ENCODE measurements around the gene CDK5RAP2. TPM values are rescaled to one million over a fixed set of nuclear protein-coding genes. Genes with fewer than 3 reads are reported as not detected.

Gene CDK5RAP2
- total RNA-seq, 1 donor from 2014 or later: 76.8 TPM

DNA sequence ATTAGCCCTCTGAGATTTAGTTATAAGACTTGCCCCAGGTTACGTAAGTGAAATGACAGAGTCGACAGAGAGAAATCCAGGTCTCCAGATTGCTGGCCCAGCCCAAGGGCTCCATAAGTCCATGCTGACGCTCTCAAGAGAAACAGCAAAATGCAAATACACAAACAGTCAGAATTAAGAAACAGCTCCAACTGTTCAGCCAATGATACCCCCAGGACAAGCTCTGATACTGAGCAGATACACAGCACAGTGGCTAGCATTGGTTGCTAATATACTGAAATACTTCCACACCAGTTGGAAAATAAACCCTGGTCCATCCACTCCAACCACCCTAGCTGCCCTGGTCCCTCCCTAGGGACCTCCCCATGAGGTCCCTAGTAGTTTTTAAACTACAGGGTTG, 94.2 kb downstream of the CDK5RAP2 start:
- H3K9me3 Mint-ChIP-seq (ENCODE audit: low read depth): no peaks in the 10 kb centered on the region
- H3K4me3 Mint-ChIP-seq (ENCODE audit: low read depth): no peak overlapping the region
- H3K36me3 Mint-ChIP-seq (ENCODE audit: insufficient read depth): peaks cover 27% of the 10 kb centered on the region
- H3K27ac Mint-ChIP-seq: no peak overlapping the region
- TF ChIP-seq CTCF (IDR thresholded peaks at IDR 0.05; ENCODE audit: unreplicated experiment): no peak
- H3K27me3 Mint-ChIP-seq: no peaks in the 10 kb centered on the region
- no peak for DNase-seq (ENCODE audit: low spot score, unreplicated experiment)
- peaks cover 5% of the 10 kb centered on the region for H3K4me1 Mint-ChIP-seq (ENCODE audit: low read depth)

DNA sequence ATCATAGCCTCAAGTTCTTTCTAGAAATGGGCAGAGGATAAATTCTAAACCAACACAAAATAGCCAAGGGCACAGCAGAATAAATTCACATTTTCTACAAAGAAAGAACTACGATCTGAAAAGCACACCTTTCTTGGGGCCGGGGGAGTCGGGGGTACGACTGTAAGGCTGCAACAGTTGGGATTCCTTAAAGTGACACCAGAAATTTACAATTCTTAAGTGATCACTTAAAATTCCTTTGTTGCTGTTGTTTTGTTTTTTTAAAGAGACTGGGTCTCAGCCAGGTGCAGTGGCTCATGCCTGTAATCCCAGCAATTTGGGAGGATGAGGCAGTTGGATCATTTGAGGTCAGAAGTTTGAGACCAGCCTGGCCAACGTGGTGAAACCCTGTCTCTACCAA, 95.8 kb downstream of the CDK5RAP2 start:
- Mint-ChIP-seq H3K36me3 (ENCODE audit: insufficient read depth) (peaks cover 19% of the 10 kb centered on the region), H3K4me3 (ENCODE audit: low read depth) (no peak overlapping the region), H3K27ac (no peak overlapping the region), H3K4me1 (ENCODE audit: low read depth) (peaks cover 5% of the 10 kb centered on the region), H3K9me3 (ENCODE audit: low read depth) (no peaks in the 10 kb centered on the region), H3K27me3 (no peaks in the 10 kb centered on the region)
- DNase-seq (ENCODE audit: low spot score, unreplicated experiment): no peak
- TF ChIP-seq CTCF (IDR thresholded peaks at IDR 0.05; ENCODE audit: unreplicated experiment): no peak

- Mint-ChIP-seq H3K27ac (peak overlapping the region; percentile 66), H3K9me3 (ENCODE audit: low read depth) (no peaks in the 10 kb centered on the region), H3K36me3 (ENCODE audit: insufficient read depth) (peaks cover 17% of the 10 kb centered on the region), H3K4me1 (ENCODE audit: low read depth) (peaks cover 5% of the 10 kb centered on the region), H3K4me3 (ENCODE audit: low read depth) (no peak overlapping the region), H3K27me3 (no peaks in the 10 kb centered on the region)
- no peak for TF ChIP-seq CTCF (IDR thresholded peaks at IDR 0.05; ENCODE audit: unreplicated experiment)
- no peak for DNase-seq (ENCODE audit: low spot score, unreplicated experiment)
Measured at GRCh38 chr9:120482424-120483186, 97.4 kb downstream of the CDK5RAP2 start.

- no peak overlapping the region for H3K27ac Mint-ChIP-seq
Measured at GRCh38 chr9:120481846-120482245, 98.1 kb downstream of the CDK5RAP2 start.

GRCh38 chr9:120481248-120481647, 98.7 kb downstream of the CDK5RAP2 start:
- H3K9me3 Mint-ChIP-seq (ENCODE audit: low read depth): no peaks in the 10 kb centered on the region
- no peak overlapping the region for H3K4me3 Mint-ChIP-seq (ENCODE audit: low read depth)
- peaks cover 12% of the 10 kb centered on the region for H3K36me3 Mint-ChIP-seq (ENCODE audit: insufficient read depth)
- DNase-seq (ENCODE audit: low spot score, unreplicated experiment): no peak
- H3K4me1 Mint-ChIP-seq (ENCODE audit: low read depth): no peaks in the 10 kb centered on the region
- no peak overlapping the region for H3K27ac Mint-ChIP-seq
- TF ChIP-seq CTCF (IDR thresholded peaks at IDR 0.05; ENCODE audit: unreplicated experiment): no peak
- H3K27me3 Mint-ChIP-seq: no peaks in the 10 kb centered on the region

More at GRCh38 chr9:120481846-120482245, 98.1 kb downstream of the CDK5RAP2 start:
- no peak for TF ChIP-seq CTCF (IDR thresholded peaks at IDR 0.05; ENCODE audit: unreplicated experiment)
- DNase-seq (ENCODE audit: low spot score, unreplicated experiment): no peak
- peaks cover 17% of the 10 kb centered on the region for H3K36me3 Mint-ChIP-seq (ENCODE audit: insufficient read depth)
- no peak overlapping the region for H3K4me3 Mint-ChIP-seq (ENCODE audit: low read depth)
- no peaks in the 10 kb centered on the region for H3K9me3 Mint-ChIP-seq (ENCODE audit: low read depth)
- peaks cover 5% of the 10 kb centered on the region for H3K4me1 Mint-ChIP-seq (ENCODE audit: low read depth)
- no peaks in the 10 kb centered on the region for H3K27me3 Mint-ChIP-seq
